Activated CD8-positive, alpha-beta memory T cell treated with anti-CD3 and anti-CD28 coated beads, Interleukin-2, amount 50 U/mL, for 1 hour (primary cell): ENCODE measurements around the gene TTC27.
"Not testable (repeated sequence)": the region's sequence is repeated elsewhere in the genome, so short reads cannot be mapped to it uniquely, and the experiment has no call there.

Experiments used
- DNase-seq: peaks from one replicate; pipeline ENCODE4 v3.0.0-alpha.2; 2020; ENCODE audit errors: extremely low read depth

TTC27 gene

DNA sequence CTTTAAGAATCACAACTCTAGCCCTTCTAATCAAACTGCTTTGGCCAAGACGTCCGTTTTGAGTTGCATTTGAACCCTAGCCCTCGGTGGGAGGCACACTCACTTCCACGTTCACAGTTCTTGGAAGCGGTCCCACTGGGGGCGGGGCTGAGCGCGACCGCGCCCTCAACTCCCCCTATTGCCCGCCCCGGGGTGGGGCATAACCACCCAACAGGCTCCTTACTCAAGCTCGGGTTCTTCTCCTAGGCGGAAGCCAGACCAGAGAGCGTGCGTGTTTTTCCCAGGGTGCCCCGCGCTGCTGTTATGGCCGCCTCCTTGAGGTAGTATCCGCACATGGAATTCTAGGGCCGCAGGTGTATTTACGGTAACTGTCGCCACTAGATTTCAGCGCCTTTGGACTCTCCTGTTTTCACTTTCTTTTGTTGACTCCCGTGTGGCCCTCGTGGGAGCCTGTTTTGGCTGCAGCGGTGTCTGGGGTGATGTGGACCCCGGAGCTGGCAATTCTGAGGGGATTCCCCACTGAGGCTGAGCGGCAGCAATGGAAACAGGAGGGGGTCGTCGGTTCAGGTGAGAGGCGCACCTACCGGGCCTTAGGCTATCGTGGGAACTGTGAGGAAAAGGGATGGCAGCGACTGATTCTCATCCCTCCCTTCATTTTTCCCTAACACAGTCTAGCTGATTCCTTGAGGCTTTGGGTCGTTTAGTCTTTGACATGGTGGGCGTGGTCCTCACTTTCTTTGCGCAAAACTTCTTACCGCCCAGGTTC is at the start of gene TTC27:
TSS of gene TTC27 (plus strand) at position 237 of the 766 bp plus-strand sequence. CDS start at position 480, 243 bp downstream.
- DNase-seq, result peak; percentile 80

DNA sequence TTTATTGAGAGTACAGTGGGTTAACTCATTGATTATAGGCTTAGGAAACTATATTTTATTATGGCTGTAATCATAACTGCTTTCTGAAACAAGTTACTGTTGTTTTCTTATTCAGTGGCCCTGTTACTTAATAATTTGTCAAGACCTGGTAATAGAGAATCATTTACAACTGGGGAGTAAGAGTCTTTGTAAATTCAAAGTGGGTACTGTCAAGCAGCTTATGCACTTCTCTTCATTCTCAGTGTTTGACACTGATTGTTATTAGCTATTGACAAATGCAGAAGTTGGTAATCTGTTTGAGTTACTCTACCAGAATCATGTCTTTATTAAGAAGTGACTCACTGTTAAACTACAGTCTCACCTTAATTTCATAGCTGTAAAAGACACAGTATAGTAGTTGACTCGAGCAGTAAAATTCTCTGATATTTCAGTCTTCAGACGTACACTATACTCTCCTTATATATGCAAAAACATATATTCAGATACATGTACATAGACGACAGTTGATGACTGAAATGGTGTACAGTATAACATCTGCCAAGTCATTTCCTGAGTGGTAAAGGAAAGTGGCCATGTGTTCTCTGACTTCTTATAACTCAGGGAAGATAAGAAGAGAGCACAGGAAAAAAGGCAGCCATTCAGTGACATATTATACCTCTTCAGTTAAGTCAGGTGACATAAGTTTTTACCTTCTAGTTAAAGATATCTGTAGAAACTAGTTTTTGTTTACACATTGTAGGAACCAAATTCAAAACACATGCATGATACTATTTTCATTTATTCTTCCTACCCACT is 36.0 kb upstream of the TTC27 start:
- no peak for DNase-seq

DNA sequence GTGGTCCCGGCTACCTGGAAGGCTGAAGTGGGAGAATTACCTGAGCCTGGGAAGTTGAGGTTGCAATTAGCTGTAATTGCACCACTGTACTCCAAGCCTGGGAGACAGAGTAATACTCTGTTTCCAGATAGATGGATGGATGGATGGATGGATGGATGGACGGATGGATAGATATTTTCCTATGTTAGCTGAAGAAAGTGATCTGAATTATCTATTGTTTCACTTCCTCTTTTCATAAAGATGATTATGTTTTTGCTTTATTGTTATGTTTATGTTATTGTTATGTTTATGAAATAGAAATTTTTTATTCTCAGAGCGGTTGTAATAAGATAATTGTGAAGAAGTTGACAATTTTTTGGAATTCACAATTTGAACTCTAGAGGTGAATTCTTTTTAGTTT is 33.3 kb upstream of the TTC27 start:
- DNase-seq, result no peak

DNA sequence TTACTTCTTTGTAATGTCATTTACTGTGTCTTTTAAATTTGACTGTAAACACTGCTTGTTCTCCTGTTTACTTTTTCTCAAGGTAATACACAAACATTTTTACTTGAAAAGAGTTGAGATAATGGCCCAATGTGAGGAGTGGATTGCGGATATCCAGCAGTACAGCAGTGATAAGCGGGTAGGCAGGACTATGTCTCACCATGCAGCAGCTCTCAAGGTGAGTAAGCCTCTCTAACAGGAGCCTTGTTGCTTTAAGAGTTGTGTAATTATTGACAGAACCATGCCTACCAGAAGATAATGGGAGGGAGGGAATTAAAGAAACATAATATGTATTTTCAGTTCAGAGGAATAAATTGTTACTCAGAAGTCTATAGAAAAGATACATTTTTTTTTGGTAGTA is 16.5 kb upstream of the TTC27 start:
- DNase-seq, result no peak

DNA sequence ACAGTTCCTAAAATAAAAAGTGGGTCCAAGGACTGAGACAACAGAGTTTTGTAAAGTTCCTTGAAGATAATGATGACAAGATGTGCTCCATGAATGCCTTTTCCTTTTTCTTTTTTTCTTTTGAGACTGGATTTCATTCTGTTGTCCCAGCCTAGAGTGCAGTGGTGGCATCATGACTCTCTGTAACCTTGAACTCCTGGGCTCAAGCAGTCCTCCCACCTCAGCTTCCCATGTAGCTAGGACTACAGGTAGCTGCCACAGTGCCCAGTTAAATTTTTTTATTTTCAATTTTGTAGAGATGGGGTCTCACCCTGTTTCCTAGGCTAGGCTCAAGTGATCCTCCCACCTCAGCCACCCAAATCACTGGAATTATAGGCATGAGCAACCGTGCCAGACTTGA is 16.1 kb upstream of the TTC27 start:
- DNase-seq, result no peak

DNA sequence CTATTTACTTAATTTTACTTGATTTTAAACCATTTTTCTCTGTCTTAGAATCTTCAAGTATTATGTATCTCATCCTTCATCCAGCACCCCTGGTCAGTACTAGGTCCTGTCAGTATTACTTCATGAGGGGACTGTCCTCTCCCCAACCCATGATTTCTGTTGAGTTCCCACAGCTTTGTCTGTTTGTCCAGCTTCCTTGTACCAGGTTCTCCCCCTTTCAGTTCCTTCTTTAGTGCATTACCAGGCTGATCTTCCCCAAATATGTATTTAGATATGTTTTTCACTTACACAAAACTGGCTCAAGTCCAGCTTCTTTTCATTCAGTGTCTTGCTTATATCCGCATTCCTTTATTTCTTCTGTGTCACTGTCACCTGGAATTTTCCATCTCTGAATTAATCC is 13.8 kb upstream of the TTC27 start:
- DNase-seq, result no peak

DNA sequence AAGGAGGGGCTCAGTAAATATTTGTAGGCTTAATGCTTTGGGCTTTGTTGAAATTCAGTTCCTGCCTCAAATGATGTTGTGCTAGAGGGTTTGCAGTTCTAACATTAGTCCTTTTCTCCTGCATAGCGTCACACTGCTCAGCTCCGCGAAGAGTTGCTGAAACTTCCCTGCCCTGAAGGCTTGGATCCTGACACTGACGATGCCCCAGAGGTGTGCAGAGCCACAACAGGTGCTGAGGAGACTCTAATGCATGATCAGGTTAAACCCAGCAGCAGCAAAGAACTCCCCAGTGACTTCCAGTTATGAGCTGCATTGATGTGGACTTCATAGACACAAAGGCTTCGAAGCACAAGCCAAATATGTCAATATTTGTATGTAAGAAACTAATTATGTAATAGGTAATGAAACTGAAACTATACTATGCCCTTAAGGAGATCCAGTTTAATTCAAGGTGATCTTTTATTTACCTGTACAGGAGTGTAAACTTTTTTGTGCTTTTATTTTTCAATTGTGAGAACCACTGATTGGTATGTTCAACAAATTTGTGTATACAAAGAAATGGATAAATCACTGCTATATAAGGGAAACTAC is 10.2 kb upstream of the TTC27 start:
- DNase-seq, result no peak

DNA sequence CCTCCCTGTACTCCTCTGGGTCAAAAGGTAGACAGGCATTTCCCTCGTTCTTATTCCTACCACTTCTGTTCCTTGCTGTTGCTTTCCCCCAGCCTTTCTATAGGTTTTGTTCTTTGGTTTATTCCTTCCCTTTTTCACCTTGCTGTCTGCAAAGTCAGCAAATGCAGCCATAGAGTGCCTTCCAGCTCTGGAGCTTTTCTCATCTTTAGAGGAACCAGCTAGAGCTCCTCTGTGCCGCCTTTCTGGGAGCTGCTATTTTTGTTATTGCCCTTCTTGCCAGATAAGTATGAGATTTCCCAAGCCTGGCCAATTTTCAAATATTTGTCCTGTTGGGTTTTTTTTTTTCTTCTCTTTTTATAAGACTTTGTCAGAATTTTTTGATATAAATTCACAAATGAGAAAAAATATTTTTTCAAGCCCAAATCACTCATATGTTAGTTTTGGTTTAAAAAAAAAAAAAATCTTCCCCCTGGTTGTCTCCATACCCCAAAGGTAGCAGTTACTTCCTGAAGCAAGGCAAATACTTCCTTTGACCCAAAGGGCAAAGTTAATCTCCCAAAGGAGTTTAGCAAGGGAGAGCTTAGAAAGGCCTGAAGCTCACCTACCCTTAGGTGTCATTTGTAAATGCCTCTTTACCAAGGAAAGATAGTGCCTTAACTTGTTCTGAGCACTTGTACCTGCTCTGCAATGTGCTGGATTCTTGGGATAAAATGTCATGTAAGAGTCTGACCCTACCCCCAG is 5.1 kb upstream of the TTC27 start:
- DNase-seq, result no peak

DNA sequence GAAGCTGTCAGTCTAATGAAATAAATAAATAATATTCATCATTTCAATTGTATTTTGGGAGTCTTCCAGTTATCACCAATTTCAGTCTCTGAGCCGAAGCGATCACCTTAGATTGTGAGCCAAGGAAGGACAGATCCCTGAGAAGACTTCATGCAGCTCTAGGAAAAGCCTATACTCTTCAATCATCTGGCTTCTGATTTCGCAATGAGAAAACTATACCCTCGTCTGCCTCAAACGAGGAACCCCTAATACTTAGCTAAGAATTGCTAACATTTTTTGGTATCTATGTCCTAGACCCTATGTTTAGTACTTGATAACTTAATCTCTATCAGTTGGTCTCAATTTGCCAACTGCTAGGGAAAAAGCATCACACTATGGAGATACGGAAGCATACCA is 4.5 kb upstream of the TTC27 start:
- DNase-seq, result no peak

DNA sequence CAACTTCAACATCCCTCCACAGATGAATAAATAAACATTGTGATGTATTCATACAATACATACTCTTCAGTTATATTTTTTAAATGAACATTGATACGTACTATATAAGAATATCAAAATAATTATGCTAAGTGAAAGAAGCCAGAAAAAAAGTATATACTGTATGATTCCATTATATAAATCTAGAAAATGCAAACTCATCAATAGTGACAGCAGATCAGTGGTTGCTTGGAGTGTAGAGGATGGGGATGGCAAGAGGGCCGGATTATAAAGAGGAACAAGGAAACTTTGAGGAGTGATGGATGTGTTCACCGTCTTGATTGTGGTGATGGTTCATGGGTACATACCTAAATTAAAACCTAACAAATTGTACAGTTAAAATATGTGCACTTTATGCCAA is 3.0 kb upstream of the TTC27 start:
- no peak for DNase-seq

DNA sequence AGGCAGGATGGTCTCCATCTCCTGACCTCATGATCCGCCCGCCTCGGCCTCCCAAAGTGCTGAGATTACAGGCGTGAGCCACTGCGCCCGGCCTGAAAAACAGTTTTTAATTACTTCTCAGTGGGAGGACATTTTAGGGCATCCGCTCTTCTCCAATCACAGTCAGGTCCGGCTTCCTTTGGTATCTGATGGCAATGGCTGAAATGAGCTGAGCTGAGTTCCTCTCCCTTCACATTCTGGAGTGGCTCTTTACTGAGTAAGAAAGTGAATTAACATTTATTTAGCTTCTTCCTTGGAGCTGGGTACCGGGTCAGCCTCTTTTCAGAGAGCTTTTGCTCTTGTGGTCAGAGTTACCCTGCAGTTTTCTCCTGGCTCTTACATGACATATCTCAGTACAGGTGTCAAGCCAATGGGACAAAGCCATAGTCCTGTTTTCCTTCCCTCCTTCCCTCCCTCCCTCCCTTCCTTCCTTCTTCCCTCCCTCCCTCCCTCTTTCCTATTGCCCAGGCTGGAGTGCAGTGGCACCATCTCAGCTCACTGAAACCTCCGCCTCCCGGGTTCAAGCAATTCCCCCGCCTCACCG is 1.1 kb upstream of the TTC27 start:
- no peak for DNase-seq

DNA sequence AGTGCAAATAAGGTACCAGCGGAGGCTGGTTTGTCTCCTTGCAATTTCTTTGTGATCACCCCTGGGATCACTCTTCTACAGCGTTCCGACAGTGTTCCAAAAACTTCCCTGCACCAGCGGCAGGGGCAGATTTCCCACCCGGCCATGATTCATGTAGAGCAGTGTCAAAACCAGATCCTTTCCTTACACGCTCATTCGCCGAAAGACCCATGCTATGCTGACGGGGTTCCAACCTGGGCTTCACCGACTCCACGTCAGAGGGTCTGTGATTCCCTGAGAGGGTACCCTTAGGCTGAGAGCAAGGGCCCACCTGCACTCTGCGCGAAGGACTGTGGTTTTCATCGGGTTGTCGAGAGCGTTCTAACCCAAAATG is 423 bp upstream of the TTC27 start:
- no peak for DNase-seq

DNA sequence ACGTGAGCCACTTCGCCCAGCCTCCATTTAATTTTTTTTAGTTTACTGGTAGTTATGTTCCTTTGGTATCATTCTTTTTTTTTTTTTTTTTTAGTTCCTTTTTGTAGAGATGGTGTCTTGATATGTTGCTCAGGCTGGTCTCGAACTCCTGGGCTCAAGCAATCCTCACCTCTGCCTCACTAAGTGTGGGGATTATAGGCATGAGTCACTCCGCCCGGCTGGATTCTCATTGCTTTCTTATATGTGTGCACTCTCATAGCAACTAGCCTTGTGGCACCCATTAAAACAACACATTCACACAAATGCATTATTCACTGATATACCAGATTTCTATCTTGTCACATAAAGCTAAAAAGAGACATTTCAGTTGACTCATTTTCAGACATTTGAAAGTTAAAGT is 4.2 kb downstream of the TTC27 start:
- DNase-seq, result no peak

DNA sequence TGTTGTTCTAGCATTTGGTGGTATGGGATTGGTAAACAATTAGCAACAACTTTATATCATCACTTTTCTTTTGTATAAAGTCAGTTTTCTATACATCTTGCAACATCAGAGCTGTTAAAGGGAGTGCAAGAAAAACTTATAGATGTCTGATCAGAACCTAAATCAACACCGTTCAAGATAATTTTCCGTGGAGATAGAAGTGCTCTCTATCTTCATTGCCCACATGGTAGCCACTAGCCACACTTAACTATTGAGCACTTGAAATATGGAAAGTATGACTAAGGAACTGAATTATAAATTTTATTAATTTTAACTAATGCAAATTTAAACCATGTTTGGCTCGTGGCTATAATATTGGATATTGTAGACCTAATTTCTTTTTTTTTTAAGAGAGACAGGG is 5.2 kb downstream of the TTC27 start:
- DNase-seq, result no peak

DNA sequence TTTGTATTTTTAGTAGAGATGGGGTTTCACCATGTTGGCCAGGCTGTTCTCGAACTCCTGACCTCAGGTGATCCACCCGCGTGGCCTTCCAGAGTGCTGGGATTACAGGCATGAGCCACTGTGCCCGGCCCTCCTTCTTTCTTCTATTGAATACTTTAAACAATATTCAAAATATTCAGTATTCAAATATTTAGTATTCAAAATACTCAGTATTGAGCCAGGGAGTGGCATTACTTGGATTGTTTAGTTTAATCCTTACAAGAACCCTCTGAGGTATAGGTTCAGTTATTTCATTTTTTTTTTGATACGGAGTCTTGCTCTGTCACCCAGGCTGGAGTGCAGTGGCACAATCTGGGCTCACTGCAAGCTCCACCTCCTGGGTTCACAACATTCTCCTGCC is 10.7 kb downstream of the TTC27 start:
- not testable (repeated sequence) for DNase-seq

DNA sequence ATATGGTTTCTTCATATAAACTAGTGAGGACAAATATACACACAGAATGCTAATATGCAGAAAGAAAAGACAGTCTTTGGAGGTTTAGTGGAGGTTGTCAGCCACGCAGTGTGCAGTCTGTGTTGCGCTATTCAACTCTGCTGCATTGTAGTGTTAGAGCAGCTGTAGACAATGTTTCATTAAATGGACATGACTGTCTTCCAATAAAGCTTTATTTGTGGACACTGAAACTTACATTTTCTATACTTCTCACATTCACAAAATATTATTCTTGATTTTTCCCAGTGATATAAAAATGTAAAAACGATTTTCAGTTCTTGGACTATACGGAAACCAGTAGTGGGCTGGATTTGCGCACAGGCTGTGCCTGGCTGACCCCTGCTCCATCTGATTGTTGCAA is 13.3 kb downstream of the TTC27 start:
- DNase-seq, result no peak

DNA sequence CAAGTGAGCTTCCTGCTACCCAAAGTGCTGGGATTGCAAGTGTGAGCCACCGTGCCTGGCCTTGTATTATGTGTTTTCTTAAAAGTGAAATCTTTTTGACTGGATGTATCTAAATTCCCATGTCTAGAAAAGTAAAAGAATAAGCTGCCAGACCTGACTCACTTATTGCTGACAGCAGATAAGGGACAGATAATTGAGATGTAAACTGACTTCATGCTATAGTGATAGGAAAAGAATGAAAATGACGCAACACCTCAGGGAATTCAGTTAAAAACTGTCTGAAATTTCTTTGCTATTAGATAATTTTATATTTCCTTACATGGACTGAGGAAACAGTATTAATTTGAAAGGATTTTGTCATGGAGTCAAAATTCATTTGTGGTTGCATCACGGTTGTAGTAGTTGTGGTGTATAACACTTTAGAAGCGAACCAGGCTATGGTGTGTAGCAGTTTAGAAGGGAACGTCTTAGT is 19.4 kb downstream of the TTC27 start:
- no peak for DNase-seq

DNA sequence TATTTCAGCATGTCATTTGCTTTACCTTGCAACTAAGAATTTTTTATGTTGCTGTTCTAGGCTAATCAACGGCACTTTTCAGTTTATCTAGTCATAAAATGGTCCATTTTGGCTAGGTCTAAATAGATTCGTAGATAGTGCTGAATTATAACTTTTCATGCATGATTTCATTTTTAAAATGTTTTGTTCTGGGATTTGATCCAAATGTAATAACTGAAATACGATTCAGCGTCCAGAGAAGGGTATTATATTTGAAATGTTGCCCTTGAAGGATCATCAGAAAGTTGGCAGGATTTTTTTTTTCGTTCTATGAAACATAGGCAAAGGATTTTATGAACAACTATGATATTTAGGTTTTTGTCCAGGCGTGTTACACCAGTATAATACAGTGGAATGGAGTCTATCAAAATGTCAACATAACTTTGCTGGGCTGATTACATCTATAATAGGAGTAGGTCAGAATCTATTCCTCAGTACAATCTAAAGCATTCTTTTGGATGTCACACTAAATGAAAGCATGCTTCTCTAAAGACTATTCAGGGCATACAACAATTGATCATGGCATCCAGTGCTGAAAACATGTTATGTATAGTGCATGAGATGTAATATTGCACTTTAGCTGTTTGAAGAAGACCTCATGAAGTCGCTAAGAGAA is 24.8 kb downstream of the TTC27 start:
- DNase-seq, result no peak

DNA sequence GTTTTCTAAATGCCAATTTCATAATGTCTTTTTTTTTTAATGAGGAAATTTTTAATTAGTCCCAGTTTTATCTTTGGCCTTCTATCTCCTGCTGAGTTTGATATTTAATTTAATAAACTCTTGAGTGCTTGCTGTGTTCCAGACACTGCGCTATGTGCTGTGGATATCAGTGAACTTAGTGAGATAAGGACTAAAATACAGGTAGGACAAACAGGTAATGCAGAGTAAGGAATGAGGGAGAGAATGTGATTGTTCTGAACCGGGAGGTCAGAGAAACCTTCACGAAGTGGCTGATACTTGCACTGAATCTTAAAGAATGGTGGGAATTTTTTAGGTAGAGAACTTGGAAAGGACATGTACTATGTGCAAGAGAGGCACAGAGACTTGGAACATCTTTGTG is 28.2 kb downstream of the TTC27 start:
- no peak for DNase-seq

DNA sequence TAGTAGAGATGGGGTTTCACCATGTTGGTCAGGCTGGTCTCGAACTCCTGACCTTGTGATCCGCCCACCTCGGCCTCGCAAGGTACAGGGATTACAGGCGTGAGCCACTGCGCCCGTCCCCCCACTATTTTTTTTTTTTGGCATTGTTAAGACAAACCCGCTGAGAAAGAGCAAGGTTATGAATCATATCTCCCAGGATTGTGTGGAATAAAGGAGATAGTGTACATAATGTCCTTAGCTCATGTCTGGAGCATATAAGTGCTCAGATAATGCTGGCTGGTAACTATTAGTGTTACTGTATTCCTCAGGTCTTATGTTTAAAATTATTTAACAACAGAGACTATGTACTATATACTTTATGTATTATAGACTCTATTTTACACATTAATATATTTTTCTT is 36.0 kb downstream of the TTC27 start:
- no peak for DNase-seq

DNA sequence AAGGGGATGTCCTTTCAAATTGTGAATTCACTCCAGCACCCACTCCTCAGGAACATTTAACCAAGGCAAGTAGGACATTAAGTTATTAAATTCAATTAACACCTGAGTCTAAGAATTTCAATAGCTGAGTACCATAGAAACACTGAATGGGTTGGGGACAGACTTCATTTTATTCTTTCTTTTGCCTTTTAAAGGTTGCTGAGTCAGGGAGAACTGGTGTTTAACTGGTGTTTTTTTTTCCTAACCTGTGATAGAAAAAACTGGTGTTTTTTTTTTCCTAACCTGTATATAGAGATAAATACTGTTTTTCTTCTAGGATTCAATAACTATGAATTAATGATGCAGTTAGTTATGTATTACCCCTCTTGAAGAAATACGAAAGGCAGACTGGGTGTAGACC is 38.9 kb downstream of the TTC27 start:
- DNase-seq, result no peak
